K562 (cell line): Measurements from ENCODE around the gene PMFBP1. TPM values are rescaled to one million over a fixed set of nuclear protein-coding genes. Genes with fewer than 3 reads are reported as not detected.

Experiments
- ATAC-seq: fragments of 200-7000 bp; cut with Tn5 transposase; 3 replicates; pipeline ENCODE4 v1.9.1; 2020; ENCODE audit warnings: moderate library complexity
- BruUV-seq: library from RNA; stranded (reverse); fragments of 400-500 nt; replicated peaks from 2 replicates; lab custom pipeline; 2021; lab: Mats Ljungman, UMichigan
- CTCF ChIA-PET: fragments of 300-600 bp; formaldehyde crosslinking; extraction: SDS; loops from one replicate; lab custom pipeline; 2021; ENCODE audit warnings: low intra/inter-chr PET ratio; lab: Yijun Ruan, JAX
- POLR2A ChIA-PET: fragments of 300-600, 350-650 bp; sonication (Branson Sonifier 250); formaldehyde crosslinking; extraction: SDS; loops from one replicate; lab custom pipeline; 2021; ENCODE audit warnings: antibody characterized with exemption, inconsistent platforms; lab: Yijun Ruan, JAX
- DNase-seq, 4 experiments: peaks; one replicate each; pipeline versions ENCODE4 v3.0.0 to v3.0.0-alpha.2; 2011 to 2018; ENCODE audit warnings: low spot score in 3 of 4, mixed read lengths in 3 of 4; ENCODE audit errors: extremely low read depth in 1 of 4
- FAIRE-seq: peaks from 2 replicates; lab custom pipeline; 2011; peaks lifted over from hg19 to GRCh38; lab: Jason Lieb, UNC
- H2AFZ ChIP-seq: 2 replicates; pipeline ENCODE4 v1.6.0; 2011; ENCODE audit warnings: low read depth, low read length, control low read depth, inconsistent platforms
- H3K27ac ChIP-seq: fragments of 200-600 bp; 3 replicates; pipeline ENCODE4 v1.8.0; 2011; ENCODE audit warnings: low read depth, mild to moderate bottlenecking, control low read depth, inconsistent platforms, low read length, moderate library complexity, mixed read lengths; ENCODE audit errors: extremely low read depth
- H3K27me3 ChIP-seq, 2 experiments: fragments of 300-600 bp in 1 of 2; 2 replicates in 1 of 2; 3 replicates in 1 of 2; pipeline versions ENCODE4 v1.6.0 to v1.8.0; 2011; ENCODE audit warnings: inconsistent platforms in 2 of 2, low read length in 2 of 2, mild to moderate bottlenecking in 1 of 2, mixed read lengths in 1 of 2, moderate library complexity in 1 of 2; ENCODE audit not compliant: control insufficient read depth in 2 of 2, insufficient read depth in 2 of 2
- H3K36me3 ChIP-seq: fragments of 300-600 bp; 3 replicates; pipeline ENCODE4 v1.8.0; 2011; ENCODE audit warnings: mild to moderate bottlenecking, low read length, inconsistent platforms; ENCODE audit not compliant: control insufficient read depth, insufficient read depth
- H3K4me1 ChIP-seq, 2 experiments: fragments of 200-600 bp in 1 of 2; replicated peaks in 1 of 2; 2 replicates in 1 of 2; 3 replicates in 1 of 2; pipeline versions ENCODE4 v1.5.1 to v1.8.0; 2011; ENCODE audit warnings: inconsistent platforms in 2 of 2, low read length in 2 of 2, mild to moderate bottlenecking in 1 of 2, mixed read lengths in 1 of 2, moderate library complexity in 1 of 2; ENCODE audit not compliant: control insufficient read depth in 2 of 2, insufficient read depth in 2 of 2
- H3K4me2 ChIP-seq: 2 replicates; pipeline ENCODE4 v1.6.1; 2011; ENCODE audit warnings: low read length, control low read depth, inconsistent platforms, mixed read lengths; ENCODE audit not compliant: insufficient read depth
- H3K4me3 ChIP-seq: fragments of 200-600 bp; sonication (generic), shearing (Covaris generic); 2 replicates; pipeline ENCODE4 v1.5.1; 2016; ENCODE audit warnings: control low read depth, inconsistent platforms
- H3K79me2 ChIP-seq: fragments of 200-600 bp; 3 replicates; pipeline ENCODE4 v1.8.0; 2011; ENCODE audit warnings: low read length, inconsistent platforms; ENCODE audit not compliant: control insufficient read depth, insufficient read depth
- H3K9ac ChIP-seq, 2 experiments: 2 replicates each; pipeline versions ENCODE4 v1.6.0 to v1.6.1; 2011; ENCODE audit warnings: low read depth in 2 of 2, low read length in 2 of 2, control low read depth in 1 of 2, inconsistent platforms in 1 of 2, mild to moderate bottlenecking in 1 of 2, mixed read lengths in 1 of 2; ENCODE audit not compliant: insufficient read depth in 1 of 2
- H3K9me1 ChIP-seq: one replicate; pipeline ENCODE4 v1.6.0; 2011; ENCODE audit warnings: inconsistent platforms, mild to moderate bottlenecking, low read length, moderate library complexity; ENCODE audit not compliant: control insufficient read depth, insufficient read depth
- H3K9me3 ChIP-seq: replicated peaks from 2 replicates; pipeline ENCODE4 v1.5.1; 2011; ENCODE audit warnings: low read depth, low read length, inconsistent platforms; ENCODE audit not compliant: control insufficient read depth, insufficient read depth
- H4K20me1 ChIP-seq: replicated peaks from 2 replicates; pipeline ENCODE4 v1.6.1; 2011; ENCODE audit warnings: low read length, inconsistent platforms, mixed read lengths; ENCODE audit not compliant: control insufficient read depth, insufficient read depth
- ARID1B ChIP-seq: fragments of 450-650 bp; IDR thresholded peaks from 2 replicates; pipeline ENCODE4 v1.6.1; 2016; ENCODE audit warnings: antibody characterized with exemption, mild to moderate bottlenecking, inconsistent platforms
- CAMTA2 ChIP-seq: fragments of 250-450 bp; sonication (Bioruptor Pico); conservative IDR thresholded peaks from 2 replicates; pipeline ENCODE4 v1.5.1; 2022
- FOXP1 ChIP-seq: sonication (generic); formaldehyde crosslinking; IDR thresholded peaks from 2 replicates; pipeline ENCODE4 v1.8.0; 2022; ENCODE audit warnings: mild to moderate bottlenecking, missing genetic modification reagents
- HNRNPL ChIP-seq: fragments of 200-400 bp; formaldehyde crosslinking; IDR thresholded peaks from 2 replicates; pipeline ENCODE4 v1.6.1; 2017; ENCODE audit warnings: low read depth, mild to moderate bottlenecking, low read length
- HOXB6 ChIP-seq: fragments of 250-450 bp; sonication (Bioruptor Pico); IDR thresholded peaks from 2 replicates; pipeline ENCODE4 v1.5.1; 2022; ENCODE audit warnings: mild to moderate bottlenecking, borderline replicate concordance
- MCM3 ChIP-seq: fragments of 450-650 bp; IDR thresholded peaks from 2 replicates; pipeline ENCODE4 v1.6.1; 2016
- MTA1 ChIP-seq: fragments of 450-650 bp; IDR thresholded peaks from 2 replicates; pipeline ENCODE4 v1.6.1; 2017; ENCODE audit warnings: borderline replicate concordance
- PCBP2 ChIP-seq: fragments of 200-400 bp; formaldehyde crosslinking; IDR thresholded peaks from 2 replicates; pipeline ENCODE4 v1.6.1; 2018; ENCODE audit warnings: low read length, low read depth, mild to moderate bottlenecking, moderate library complexity; ENCODE audit not compliant: poor library complexity, severe bottlenecking
- SP1 ChIP-seq: sonication (generic); formaldehyde crosslinking; IDR thresholded peaks from 2 replicates; pipeline ENCODE4 v1.8.1; 2022; ENCODE audit warnings: mild to moderate bottlenecking, missing genetic modification reagents
- ZNF121 ChIP-seq: sonication (generic); formaldehyde crosslinking; conservative IDR thresholded peaks from 2 replicates; pipeline ENCODE4 v1.8.0; 2022; ENCODE audit warnings: missing genetic modification reagents
- WGBS: fragments of 100-300 bp; shearing (Covaris generic); methylation state at CpG from one replicate; pipeline ENCODE4 v1.1.6; 2016; ENCODE audit warnings: low coverage, mixed read lengths; ENCODE audit not compliant: insufficient coverage; ENCODE audit errors: missing lambda C conversion rate; 5-methylcytosine and 5-hydroxymethylcytosine counted together
- in situ Hi-C: fragments of 300-500 bp; cut with MboI; formaldehyde crosslinking; loops from 4 replicates; pipeline ENCODE4 v1.15.0; 2018; ENCODE audit warnings: inconsistent platforms, mixed read lengths
- intact Hi-C: fragments of 100-400 bp; cut with micrococcal nuclease; formaldehyde crosslinking; loops from 2 replicates; pipeline ENCODE4 v1.14.2; 2022
- polyA plus RNA-seq, 8 experiments: library from polyadenylated mRNA; depleted of rRNA in 4 of 8; stranded (reverse) in 5 of 8; unstranded in 3 of 8; fragments of >200 nt; fragmentation: Nextera tagmentation in 2 of 8; fragmentation: Illumina TruSeq in 1 of 8; extraction: Ambion mirVana in 2 of 8; extraction: Trizol in 1 of 8; gene quantifications; 2 replicates each; pipeline versions ENCODE4 v1.2.1 to v1.2.3, GENCODE V29; 2011 to 2014; ENCODE audit warnings: inconsistent platforms in 1 of 8, missing spikeins in 1 of 8
- total RNA-seq, 7 experiments: library from RNA; depleted of rRNA in 6 of 7; stranded (reverse); fragments of >200 nt in 6 of 7; fragmentation: Illumina TruSeq in 2 of 7; extraction: Trizol in 2 of 7; gene quantifications; 2 replicates each; pipeline versions ENCODE4 v1.2.1 to v1.2.3, GENCODE V29; 2011 to 2021; ENCODE audit warnings: low replicate concordance in 1 of 7
- TF ChIP-seq, protein P1 (sequence below): fragments of 450-650 bp; formaldehyde crosslinking; IDR thresholded peaks from 2 replicates; pipeline ENCODE4 v1.4.0; 2020; ENCODE audit warnings: mild to moderate bottlenecking, mixed read lengths
- TF ChIP-seq, protein P2 (sequence below): fragments of 250-450 bp; sonication (Bioruptor Pico); IDR thresholded peaks from 2 replicates; pipeline ENCODE4 v1.6.1; 2021; ENCODE audit warnings: mild to moderate bottlenecking
- TF ChIP-seq, protein P3 (sequence below): sonication (generic); formaldehyde crosslinking; IDR thresholded peaks from 2 replicates; pipeline ENCODE4 v1.8.0; 2022; ENCODE audit warnings: mild to moderate bottlenecking, low read depth, missing genetic modification reagents
- TF ChIP-seq, protein P4 (sequence below): fragments of 250-450 bp; sonication (Bioruptor Pico); IDR thresholded peaks from 2 replicates; pipeline ENCODE4 v1.8.0; 2021; ENCODE audit warnings: borderline replicate concordance, mild to moderate bottlenecking, moderate library complexity; ENCODE audit not compliant: poor library complexity, severe bottlenecking

The PMFBP1 gene
- total and polyA plus RNA-seq, 9 of the 15 experiments (the other 6 are each of a cell fraction or from before 2014, with no cell fraction given), result 0.13 to 0.91 (median 0.47) TPM

DNA sequence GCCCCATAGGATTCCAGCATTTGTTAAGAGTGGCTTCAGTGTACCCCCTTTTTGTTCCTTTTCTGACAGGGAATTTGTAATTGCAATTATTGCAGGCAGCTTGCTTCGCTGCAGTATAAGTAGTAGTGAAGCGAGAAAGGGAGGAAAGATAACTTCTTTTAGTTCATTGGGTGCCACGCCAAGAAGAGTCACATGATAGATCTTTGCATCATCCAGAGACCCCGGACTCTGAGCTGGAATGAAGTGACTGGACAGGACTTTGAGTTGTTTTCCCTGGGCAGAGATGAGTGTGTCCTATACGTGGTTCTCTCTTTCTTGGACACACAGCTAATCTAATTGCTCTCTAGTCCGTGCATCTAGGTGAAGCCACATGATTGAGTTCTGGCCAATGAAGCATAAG, 44.8 kb upstream of the PMFBP1 start:
- Histone ChIP-seq H3K27me3 (peaks cover 0 to 10% of the 10 kb centered on the region in 2 experiments; a peak in 2 of 5 replicates), H3K4me1 (no peaks in the 10 kb centered on the region), H3K27ac (no peak overlapping the region), H4K20me1 (no peaks in the 10 kb centered on the region; the same call in 1 of the 2 replicates), H3K9me1 (no peaks in the 10 kb centered on the region), H3K36me3 (no peaks in the 10 kb centered on the region), H3K4me2 (no peak overlapping the region), H3K4me3 (no peak overlapping the region), H3K9ac (no peak overlapping the region), H3K9me3 (no peaks in the 10 kb centered on the region), H3K79me2 (no peaks in the 10 kb centered on the region), H2AFZ (no peak overlapping the region)
- DNase-seq, result no peak
- no peak for FAIRE-seq
- ChIA-PET POLR2A (no interaction called here), CTCF (no interaction called here)
- in situ Hi-C loops, result no loop called here
- no TSS peak for BruUV-seq
- no peak for ATAC-seq
- 1% methylated on average over 6 of the region's 6 CpGs for WGBS
- TF ChIP-seq, protein P1, sequence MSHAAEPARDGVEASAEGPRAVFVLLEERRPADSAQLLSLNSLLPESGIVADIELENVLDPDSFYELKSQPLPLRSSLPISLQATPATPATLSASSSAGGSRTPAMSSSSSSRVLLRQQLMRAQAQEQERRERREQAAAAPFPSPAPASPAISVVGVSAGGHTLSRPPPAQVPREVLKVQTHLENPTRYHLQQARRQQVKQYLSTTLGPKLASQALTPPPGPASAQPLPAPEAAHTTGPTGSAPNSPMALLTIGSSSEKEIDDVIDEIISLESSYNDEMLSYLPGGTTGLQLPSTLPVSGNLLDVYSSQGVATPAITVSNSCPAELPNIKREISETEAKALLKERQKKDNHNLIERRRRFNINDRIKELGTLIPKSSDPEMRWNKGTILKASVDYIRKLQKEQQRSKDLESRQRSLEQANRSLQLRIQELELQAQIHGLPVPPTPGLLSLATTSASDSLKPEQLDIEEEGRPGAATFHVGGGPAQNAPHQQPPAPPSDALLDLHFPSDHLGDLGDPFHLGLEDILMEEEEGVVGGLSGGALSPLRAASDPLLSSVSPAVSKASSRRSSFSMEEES, result peak; percentile 16; the same call in 1 of the 2 replicates
- TF ChIP-seq HNRNPL, result no peak
- intact Hi-C loops, result no loop called here

DNA sequence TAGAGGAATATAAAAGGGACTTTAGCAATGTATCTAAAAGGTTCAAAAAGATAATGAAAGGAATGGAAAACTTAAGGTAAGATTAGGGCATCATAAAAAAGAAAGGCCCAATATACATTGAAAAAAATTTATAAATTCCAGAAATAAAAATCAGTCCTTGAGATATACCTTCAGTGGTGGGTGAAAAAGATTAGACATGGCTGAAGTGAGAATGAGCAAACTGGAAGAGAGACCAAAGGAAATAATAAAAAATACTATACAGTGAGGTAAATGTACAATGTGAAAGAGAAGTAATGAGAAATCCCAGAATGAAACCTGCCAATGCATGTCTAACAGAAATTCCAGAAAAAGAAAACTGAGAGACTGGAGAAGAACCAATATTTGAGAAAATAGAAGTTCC, 42.9 kb upstream of the PMFBP1 start:
- Histone ChIP-seq H3K36me3 (no peaks in the 10 kb centered on the region), H3K9me3 (no peaks in the 10 kb centered on the region), H3K4me1 (no peaks in the 10 kb centered on the region), H3K27me3 (peaks cover 0 to 12% of the 10 kb centered on the region in 2 experiments; a peak in 2 of 5 replicates), H2AFZ (no peak overlapping the region), H3K27ac (no peak overlapping the region), H4K20me1 (no peaks in the 10 kb centered on the region), H3K9me1 (no peaks in the 10 kb centered on the region), H3K4me3 (no peak overlapping the region), H3K9ac (no peak overlapping the region), H3K4me2 (no peak overlapping the region), H3K79me2 (no peaks in the 10 kb centered on the region)
- no peak for FAIRE-seq
- DNase-seq, result no peak
- in situ Hi-C loops (no loop called here), intact Hi-C loops (no loop called here)
- CTCF ChIA-PET, result no interaction called here
- ATAC-seq, result no peak
- POLR2A ChIA-PET, result no interaction called here
- BruUV-seq, result no TSS peak
- TF ChIP-seq, protein P2, sequence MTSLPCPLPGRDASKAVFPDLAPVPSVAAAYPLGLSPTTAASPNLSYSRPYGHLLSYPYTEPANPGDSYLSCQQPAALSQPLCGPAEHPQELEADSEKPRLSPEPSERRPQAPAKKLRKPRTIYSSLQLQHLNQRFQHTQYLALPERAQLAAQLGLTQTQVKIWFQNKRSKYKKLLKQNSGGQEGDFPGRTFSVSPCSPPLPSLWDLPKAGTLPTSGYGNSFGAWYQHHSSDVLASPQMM (CRISPR knock-in tag), result no peak
- TF ChIP-seq FOXP1 (CRISPR knock-in tag) (no peak), PCBP2 (no peak), HOXB6 (CRISPR knock-in tag) (no peak), CAMTA2 (CRISPR knock-in tag) (no peak), ARID1B (no peak), ZNF121 (CRISPR knock-in tag) (no peak), MCM3 (no peak), SP1 (CRISPR knock-in tag) (no peak), MTA1 (no peak)
- TF ChIP-seq, protein P3, sequence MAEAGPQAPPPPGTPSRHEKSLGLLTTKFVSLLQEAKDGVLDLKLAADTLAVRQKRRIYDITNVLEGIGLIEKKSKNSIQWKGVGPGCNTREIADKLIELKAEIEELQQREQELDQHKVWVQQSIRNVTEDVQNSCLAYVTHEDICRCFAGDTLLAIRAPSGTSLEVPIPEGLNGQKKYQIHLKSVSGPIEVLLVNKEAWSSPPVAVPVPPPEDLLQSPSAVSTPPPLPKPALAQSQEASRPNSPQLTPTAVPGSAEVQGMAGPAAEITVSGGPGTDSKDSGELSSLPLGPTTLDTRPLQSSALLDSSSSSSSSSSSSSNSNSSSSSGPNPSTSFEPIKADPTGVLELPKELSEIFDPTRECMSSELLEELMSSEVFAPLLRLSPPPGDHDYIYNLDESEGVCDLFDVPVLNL (CRISPR knock-in tag), result no peak
- TF ChIP-seq, protein P4, sequence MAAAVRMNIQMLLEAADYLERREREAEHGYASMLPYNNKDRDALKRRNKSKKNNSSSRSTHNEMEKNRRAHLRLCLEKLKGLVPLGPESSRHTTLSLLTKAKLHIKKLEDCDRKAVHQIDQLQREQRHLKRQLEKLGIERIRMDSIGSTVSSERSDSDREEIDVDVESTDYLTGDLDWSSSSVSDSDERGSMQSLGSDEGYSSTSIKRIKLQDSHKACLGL (CRISPR knock-in tag), result no peak
